Measurements from ENCODE around the gene MAB21L4. TPM values are rescaled to one million over a fixed set of nuclear protein-coding genes. Genes with fewer than 3 reads are reported as not detected.

Gene MAB21L4
- total RNA-seq, 1 donor from 2014 or later: not detected

DNA sequence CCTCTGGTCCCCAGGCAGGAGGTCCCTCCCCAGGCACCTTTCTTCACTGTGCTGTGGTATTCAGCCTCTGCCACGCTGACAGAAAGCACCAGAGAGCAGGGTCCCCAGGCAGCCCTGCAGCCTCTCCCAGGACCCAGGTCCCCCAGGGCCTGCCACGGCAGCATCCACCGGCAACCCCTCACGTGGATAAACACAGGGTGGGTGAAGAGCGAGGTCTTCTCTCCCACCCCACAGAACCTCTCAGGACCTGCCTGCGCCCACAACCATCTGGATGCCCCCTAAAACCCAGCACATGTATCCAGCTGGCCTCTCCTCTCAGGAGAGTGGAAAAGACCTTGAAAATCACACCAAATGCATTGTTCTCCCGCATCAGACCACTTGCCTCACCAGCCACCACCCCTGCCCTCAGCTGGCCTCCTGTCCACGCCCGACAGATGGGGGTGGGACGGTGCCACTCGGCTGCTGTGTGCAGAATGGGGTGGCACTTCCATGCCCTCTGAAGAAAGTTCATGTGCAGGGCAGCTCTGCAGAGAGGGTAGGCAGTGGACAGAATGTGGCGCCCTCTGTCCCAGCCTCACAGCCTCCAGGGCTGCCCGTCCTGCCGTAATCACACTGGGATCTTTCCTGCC lies 6.1 kb upstream of the MAB21L4 start:
- ATAC-seq (no peak), DNase-seq (ENCODE audit: low spot score) (no peak)
- intact Hi-C loops (cut with DNase I): no loop called here

DNA sequence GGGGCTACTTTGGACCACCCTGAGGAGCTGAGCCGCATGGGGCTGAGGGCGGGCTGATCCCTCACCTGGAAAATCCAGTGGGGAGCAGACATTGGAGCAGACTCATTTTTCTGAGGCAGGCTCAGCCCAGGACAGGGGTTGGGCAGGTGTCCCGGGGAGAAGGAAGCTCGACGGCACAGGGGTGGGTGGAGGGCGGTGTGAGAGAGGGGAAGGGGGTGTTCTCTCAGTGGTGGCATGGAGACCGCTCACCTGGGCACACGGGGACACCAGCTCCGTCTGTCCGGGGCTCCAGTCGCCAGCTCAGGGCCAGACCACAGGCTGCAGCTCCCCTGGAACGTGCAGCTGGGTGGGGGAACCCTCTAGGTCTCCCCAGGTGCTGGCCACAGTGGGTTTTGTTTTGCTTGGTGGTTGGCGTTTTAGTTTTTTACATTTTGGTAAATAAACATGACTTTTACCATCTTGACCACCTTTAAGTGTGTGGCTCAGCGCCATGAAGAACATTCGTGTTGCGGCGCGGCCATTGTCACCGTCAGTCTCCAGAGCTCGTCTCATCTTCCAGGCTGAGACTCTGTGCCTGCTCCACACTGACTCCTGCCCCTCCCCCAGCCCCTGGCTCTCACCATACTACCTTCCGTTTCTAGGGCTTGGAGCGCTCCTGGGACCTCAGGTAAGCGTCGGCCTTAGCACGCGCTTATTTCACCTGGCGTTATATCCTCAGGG lies 4.3 kb upstream of the MAB21L4 start:
- intact Hi-C loops (cut with DNase I): no loop called here

DNA sequence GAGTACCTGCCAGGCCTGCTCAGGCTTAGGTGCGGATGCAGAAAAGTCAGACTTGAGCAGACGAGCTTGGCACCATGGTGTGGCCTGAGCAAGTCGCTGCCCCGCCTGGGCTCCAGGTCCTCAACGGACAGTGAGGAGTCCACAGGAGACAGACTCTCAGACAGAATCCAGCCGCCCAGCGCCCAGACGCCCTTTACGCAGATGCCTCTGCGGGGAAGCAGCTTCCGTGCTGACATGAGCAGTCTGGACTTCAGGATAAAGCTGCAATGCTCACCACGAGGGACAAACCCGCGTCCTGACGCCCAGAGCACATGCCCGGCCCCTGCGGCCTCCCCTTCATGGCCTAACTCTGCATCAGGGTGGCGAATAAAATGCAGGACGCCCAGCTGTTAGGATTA lies 3.5 kb upstream of the MAB21L4 start:
- no peak for ATAC-seq
- DNase-seq (ENCODE audit: low spot score): no peak
- intact Hi-C loops (cut with DNase I): no loop called here

More for the DNA sequence above, 4.3 kb upstream of the MAB21L4 start:
- no peak for ATAC-seq
- no peak for DNase-seq (ENCODE audit: low spot score)

DNA sequence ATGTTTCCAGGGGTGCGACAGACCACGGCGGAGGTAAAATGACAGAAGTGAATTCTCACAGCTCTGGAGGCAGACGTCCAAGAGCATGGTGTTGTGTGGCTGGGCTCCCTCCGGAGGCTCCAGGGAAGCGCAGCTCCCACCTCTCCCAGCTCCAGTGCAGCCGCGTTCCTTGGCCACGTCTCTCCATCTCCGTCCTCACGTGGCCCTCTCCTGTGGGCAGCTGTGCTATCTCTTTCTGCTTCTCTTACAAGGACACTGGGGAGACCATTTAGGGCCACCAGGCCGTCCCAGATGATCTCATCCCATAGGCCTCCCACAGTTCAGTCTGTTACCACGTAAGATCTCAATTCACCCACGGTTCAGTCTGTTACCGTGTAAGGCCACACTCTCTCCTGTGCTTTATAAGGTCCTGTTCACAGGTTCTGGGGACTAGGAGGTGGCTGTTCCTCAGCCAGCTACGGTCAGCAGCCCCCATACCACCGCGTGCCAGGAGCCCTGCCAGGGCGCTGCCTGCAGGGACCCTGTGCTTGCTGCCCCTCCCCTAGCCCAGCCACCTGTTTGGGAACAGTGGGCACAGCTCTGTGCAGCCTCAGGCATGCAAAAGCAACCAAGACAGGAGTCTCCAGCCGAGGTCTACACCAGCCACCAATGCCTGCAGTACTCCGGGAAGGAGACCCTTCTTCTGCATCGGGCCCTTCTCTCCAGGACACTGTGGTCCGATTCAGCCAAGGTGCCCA lies 2.9 kb upstream of the MAB21L4 start:
- DNase-seq (ENCODE audit: low spot score) (no peak), ATAC-seq (peak; percentile 66)
- intact Hi-C loops (cut with DNase I): no loop called here

DNA sequence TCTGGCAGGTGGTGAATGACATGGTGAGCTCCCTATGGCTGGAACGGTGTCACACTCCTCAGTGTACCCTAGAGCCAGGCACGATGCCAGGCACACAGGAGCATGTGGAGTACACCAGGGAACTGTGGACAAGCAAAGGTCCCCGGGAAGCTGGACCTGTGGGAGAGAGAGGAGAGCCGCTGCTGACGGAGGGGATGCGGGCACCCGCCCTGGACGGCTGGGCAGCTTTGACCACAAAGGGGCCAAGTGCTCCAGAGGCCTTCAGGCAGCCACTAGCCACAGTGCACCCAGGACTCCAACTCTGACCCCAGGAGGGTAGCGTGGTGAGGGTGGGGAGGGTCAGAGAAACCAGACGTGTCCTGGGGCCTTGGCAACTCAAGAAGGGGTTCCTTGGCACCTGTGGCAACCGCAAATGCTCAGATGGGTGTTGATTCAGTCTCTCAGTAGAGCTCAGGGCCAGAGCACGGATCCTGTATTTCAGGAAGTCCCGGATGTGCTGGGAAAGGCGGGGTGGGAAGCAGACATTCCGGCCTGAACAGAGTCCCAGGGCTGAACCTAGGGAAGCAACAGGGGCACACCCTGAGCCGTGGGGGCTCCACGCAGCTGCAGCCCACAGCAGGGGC lies 2.3 kb upstream of the MAB21L4 start:
- DNase-seq (ENCODE audit: low spot score) (no peak), ATAC-seq (peak; percentile 62)
- intact Hi-C loops (cut with DNase I): no loop called here

DNA sequence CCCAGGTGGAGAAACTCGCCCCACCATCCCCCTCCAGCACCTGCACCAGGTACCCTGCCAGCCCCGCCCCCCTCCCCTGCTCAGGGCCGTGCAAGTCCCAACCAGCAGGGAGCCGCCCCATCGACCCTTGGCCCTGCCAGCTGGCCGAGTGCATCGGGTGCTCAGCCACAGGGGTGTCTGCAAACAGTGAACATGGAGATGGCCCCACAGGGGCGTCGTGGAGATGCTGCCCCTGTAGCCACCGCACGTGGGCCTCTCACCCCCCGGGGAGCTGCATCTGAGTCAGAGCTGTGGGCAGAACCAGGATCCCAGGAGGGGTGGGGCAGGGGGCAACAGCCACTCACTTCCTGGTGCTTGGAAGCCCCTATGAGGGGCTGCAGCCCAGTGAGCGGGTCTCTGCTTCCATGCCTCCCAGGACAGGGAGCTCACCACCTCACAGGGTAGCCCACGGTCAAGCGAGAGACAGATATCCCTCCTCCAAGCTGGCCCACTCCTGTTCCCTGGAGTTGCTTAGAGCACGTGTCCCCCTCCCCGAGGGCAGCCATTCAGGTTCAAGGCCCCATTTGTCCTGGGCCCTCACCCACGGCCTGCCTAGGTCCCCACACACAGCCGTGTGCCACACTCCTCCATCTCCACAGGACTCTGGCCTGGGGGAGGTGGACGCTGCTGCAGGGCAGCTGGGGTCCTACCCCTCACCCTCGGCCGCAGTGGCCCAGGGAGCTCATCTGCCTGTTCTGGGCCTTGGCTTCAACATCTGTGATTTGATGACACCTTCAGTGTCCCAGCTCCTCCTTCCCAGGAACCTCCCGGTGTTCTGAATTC lies 1.1 kb upstream of the MAB21L4 start:
- intact Hi-C loops (cut with DNase I): loop anchor here (1.0 kb wide), 1 partner anchor 46 kb away; no protein-coding TSS in a partner anchor
- ATAC-seq: no peak
- no peak for DNase-seq (ENCODE audit: low spot score)

DNA sequence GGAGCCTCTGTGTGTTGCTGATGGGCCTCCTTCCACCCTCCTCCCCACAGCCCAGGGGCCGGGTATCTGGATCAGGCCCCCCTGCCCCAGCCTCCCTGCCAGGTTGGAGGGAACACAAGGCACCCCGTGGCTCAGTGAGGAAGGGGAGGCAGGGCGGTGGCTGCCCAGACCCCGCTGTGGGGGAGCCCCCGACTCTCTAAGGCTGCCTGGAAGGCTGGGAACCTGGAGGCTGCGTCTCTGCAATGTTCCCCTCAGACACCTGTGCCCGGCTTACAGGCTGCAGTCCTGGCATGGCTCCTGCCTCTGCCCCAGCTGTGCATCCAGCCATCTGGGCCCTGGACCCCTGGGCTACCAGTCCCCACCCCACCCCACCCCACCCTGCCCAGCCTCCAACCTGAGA lies 438 bp upstream of the MAB21L4 start:
- ATAC-seq (no peak), DNase-seq (ENCODE audit: low spot score) (no peak)
- intact Hi-C loops (cut with DNase I): no loop called here

DNA sequence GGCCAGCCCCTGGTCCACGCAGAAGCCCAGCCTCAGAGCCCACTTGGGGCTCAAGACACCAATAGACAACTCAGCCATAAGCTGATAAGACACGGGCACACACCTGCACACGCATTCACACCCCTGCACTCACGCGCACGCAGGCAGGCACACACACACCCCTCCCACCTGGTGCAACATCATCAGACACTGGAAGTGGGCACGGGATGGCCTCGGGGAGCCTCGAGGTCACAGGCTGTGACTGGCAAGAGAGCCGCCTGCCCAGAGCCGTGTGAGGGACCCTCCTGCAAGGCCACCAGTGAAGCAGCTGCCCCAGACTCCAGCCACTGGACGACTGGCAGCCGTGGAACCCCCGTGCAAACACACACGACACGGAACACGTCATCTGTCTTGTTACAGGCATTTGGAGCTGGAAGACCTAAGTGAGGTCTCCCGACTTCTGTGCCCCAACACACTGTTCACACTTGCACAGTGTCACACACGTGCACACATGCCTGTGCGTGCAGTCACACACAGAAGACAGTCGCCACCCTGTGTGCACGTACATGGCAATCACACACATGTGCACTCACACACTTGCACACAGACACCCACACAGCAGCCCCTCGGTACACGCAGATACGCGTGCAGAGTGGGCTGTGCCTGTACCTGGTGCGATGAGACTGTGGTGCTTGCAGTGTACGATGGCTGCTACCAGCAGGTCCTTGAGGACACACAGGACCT lies 959 bp downstream of the MAB21L4 start:
- DNase-seq (ENCODE audit: low spot score) (no peak), ATAC-seq (no peak)

DNA sequence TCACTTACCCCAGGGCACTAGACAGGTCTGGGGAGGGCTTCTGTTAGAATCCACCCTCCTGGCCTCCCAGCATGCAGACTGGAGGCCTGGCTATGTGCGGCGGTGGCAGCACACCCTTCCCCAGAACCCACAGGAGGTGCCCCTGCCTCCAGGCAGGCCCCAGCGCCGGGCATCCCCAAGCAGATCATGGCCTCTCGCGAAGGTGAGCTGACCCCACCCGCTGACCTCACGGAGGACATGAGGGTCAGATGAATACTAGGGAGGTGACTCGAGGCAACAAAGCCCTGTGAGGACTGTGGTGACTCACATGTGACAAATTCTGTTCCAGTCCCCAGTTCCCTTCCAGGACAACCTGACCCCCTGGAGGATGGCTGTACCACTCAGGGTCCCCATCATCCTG lies 1.9 kb downstream of the MAB21L4 start:
- ATAC-seq: no peak
- DNase-seq (ENCODE audit: low spot score): no peak

More for the DNA sequence above, 959 bp downstream of the MAB21L4 start:
- intact Hi-C loops (cut with DNase I): no loop called here

DNA sequence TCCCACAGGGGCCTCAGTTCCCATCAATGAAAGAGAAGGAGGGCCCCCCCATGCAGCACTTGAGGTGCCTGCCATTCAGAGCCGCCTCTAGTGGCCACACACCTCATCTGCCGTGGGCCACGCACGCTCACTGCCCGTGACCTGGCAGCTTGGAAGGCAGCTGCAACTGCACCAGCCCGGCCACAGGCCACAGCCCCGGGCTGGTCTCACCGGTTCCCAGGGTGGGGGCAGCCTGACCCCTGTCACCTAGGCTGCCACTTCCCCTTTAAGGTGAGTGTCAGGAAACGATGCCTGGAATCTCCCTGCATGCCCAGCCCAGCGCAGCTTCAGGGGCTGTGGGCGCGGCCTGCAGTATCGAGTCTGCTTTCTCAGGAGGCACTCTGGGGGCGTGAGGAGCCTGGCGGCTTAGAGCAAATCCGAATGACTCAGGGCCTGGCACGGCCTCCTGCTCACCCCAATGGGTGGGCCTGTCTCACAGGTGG lies 2.6 kb downstream of the MAB21L4 start:
- ATAC-seq (no peak), DNase-seq (ENCODE audit: low spot score) (no peak)
- intact Hi-C loops (cut with DNase I): no loop called here

More for the DNA sequence above, 1.9 kb downstream of the MAB21L4 start:
- intact Hi-C loops (cut with DNase I): no loop called here

DNA sequence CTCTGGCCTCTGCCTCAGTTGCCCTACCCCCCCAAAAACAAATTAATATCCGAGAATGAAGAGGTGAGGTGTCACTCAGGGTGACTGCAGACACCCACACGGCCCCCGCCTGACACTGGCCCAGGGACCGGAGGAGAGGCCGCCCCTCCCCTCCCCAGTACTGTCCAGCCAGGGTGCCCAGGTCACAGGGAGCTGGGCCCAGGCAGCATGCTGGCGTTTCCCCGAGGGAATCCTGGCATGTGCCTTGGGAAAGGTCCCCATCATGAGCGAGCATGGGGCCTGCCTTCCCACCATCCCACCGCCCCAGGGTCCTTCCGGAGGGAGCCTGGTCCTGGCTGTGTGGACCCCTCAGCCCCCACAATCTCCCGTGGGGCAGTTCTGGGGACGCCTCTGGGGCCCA lies 3.0 kb downstream of the MAB21L4 start:
- DNase-seq (ENCODE audit: low spot score): no peak

DNA sequence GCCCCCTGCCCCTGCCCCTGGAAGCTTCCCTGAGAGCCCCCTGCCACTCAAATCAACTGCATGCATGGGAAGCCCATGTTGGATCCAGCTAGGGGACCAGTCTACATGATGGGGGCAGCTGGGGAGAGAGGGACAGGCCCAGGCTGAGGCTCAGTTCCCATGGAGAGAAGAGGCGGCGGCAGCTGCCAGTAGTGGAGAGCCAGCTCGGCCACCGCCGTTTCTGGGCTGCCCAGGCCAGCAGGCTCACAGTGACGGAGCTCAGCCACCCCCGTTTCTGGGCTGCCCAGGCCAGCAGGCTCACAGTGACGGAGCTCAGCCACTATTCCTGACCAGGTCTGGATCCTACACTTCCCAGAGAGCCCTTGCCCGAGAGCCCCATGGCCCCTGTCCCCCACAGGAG lies 3.6 kb downstream of the MAB21L4 start:
- intact Hi-C loops (cut with DNase I): no loop called here
- DNase-seq (ENCODE audit: low spot score) (no peak), ATAC-seq (no peak)

More for the DNA sequence above, 3.0 kb downstream of the MAB21L4 start:
- no peak for ATAC-seq
- intact Hi-C loops (cut with DNase I): no loop called here

DNA sequence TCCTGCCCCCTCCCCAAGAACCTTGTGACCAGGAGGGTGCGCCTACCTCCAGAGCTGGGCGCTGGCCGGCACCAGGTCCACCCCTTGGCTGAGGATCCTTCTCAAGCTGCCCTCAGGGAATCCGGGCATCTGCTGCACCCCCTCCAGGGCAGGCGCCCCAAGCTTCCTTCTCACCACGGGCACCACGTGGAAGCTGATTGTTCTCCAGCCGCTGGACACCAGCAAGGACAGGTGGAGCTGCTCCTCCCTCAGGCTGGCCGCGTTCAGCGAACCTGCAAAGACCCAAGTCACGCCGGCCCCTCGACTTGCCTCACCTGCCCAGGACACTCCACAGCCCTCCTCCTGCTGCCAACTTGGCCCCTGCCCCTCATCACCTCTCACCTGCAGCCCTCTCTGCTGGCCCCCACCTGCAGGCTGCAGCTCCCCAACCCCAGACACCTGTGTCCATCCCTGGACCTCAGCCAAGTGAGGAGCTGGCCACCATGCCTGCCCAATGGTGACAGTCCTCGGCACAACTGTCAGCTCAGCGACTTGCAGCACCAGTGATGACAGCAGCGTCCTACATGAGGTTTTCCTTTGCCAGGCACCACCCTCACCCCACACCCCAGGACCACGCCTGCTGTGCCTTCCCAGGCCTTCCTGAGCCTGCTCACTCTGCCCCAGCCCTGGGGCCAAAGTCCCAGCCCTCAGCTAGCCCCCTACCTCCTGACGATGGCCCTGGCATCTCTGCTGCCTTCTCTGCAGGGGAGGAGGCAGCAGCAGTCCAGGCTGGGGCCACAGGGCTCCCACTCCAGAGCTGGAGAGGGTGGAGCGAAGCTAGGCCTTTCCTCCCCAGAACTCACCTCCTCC lies 4.2 kb downstream of the MAB21L4 start:
- DNase-seq (ENCODE audit: low spot score) (no peak), ATAC-seq (no peak)
- intact Hi-C loops (cut with DNase I): no loop called here

DNA sequence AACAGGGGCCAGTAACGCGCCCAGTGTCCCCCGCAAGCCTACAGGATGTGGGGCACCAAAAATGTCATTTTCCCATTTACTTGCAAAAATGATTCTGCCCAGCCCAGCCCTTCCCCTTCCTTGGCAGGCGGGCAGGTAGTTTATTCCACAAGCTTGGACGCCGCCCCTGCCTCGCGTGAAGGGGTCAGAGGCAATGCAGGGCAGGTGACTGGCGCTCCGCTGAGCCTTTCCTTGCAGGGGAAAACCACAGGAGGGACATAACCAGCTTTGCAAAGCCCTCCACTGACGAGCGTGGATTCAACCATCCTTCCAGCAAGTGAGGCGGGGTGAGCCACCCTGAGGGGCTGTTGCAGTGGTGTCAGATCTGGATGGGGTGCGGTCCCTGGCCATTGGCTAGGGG lies 5.3 kb downstream of the MAB21L4 start:
- intact Hi-C loops (cut with DNase I): no loop called here
- DNase-seq (ENCODE audit: low spot score): no peak

DNA sequence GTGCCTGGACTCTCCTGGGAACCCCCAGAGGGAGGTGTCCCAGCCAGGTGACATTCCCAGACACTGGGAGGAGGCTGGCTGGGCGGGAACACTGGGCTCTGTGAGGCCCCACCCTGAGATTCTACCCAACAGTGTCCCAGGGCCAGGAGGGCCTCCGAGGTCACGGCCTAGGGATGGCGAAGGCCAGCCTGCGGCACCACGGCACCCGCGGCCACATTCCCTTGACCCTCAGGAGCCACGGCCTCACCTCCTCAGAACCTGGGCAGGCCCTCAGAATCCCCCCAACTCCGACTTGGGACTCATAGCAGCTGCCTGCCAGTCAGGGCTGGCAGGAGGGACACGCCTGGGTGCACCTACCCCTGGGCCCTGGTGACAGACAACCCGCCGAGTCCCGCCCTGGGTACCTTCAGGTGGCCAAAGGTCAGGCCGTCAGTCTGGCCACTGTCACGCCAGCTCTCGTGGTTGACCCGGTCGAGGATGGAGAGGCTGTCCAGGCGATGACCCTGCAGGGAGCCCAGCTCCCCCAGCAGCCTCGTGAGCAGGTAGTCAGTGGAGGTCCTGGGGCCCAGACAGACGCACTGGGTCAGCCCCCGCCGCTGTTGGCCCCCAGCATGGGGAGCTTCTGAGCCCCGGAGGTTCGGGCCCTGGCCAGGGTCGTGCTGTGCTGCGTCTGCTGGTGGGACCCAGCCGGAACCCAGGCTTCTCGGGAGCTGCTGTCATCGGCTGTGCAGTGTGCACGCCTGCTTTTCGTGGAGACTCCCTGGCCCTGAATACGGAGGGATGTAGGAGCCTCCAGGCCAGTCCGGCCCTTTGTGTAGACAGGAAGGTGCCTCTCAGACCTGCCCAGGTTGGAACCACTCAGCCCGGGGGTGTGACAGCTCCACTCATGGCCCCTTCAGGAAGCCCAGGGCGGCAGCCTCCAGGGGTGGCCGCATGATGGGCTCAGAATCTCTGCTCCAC lies 6.1 kb downstream of the MAB21L4 start:
- no peak for ATAC-seq
- DNase-seq (ENCODE audit: low spot score): no peak
- intact Hi-C loops (cut with DNase I): no loop called here

More for the DNA sequence above, 5.3 kb downstream of the MAB21L4 start:
- no peak for ATAC-seq

Data from sciatic nerve (tissue), 2 donors.